Measurements from ENCODE around the gene USF1. TPM values are rescaled to one million over a fixed set of nuclear protein-coding genes. Genes with fewer than 3 reads are reported as not detected.

The USF1 gene
- total and polyA plus RNA-seq, 9 of the 15 experiments (the other 6 are each of a cell fraction or from before 2014, with no cell fraction given): 7.4 to 60.2 (median 54.2) TPM

- TF ChIP-seq ZBED1 (IDR thresholded peaks at IDR 0.05): peak; percentile 98
- no peak for TF ChIP-seq RBM17 (IDR thresholded peaks at IDR 0.05; ENCODE audit: borderline replicate concordance, low read depth, low read length)
- no peak for TF ChIP-seq SMARCA5 (IDR thresholded peaks at IDR 0.05)
- TF ChIP-seq PRDM10 (IDR thresholded peaks at IDR 0.05; ENCODE audit: partially characterized antibody): peak; percentile 77
- TF ChIP-seq ETV6 (IDR thresholded peaks at IDR 0.05; ENCODE audit: borderline replicate concordance in 1 of 2, low read depth in 2 of 2, low read length in 1 of 2): no peak
- TF ChIP-seq ETV6 (CRISPR knock-in tag; IDR thresholded peaks at IDR 0.05; ENCODE audit: borderline replicate concordance): no peak
- peak; percentile 60 to 70 for TF ChIP-seq MNT (conservative IDR thresholded peaks at IDR 0.05)
- TF ChIP-seq NR2C1 (IDR thresholded peaks at IDR 0.05): peak; percentile 86
- TF ChIP-seq NR2C1 (tag; IDR thresholded peaks at IDR 0.05): peak; percentile 84
- no peak for TF ChIP-seq SIX5 (IDR thresholded peaks at IDR 0.05; ENCODE audit: borderline replicate concordance in 1 of 2, insufficient read depth in 1 of 2, low read depth in 1 of 2, low read length in 2 of 2)
- no peak for TF ChIP-seq TCFL5 (CRISPR knock-in tag; conservative IDR thresholded peaks at IDR 0.05)
- no peak for TF ChIP-seq HINFP (tag; conservative IDR thresholded peaks at IDR 0.05; ENCODE audit: low read depth)
- TF ChIP-seq HDAC1 (IDR thresholded peaks at IDR 0.05): peak; percentile 16 to 84; a peak in 2 of 4 replicates
- peak; percentile 55 for TF ChIP-seq ZFX (CRISPR knock-in tag; IDR thresholded peaks at IDR 0.05)
- TF ChIP-seq RUNX1 (IDR thresholded peaks at IDR 0.05; ENCODE audit: low read depth): 0 out of 2 replicates have a peak, but pooled peaks have one; percentile 18
- TF ChIP-seq ZBTB49 (CRISPR knock-in tag; IDR thresholded peaks at IDR 0.05; ENCODE audit: borderline replicate concordance): 0 out of 2 replicates have a peak, but pooled peaks have one; percentile 78
Measured at GRCh38 chr1:161020509-161021164, 25.1 kb downstream of the USF1 start, which contains the start of gene F11R (continued).
